IMR-90 (cell line): ENCODE results near the gene CFAP299. TPM values are rescaled to one million over a fixed set of nuclear protein-coding genes. Genes with fewer than 3 reads are reported as not detected.

Source experiments
- ATAC-seq: fragments of 200-7000 bp; cut with Tn5 transposase; 2 replicates; pipeline ENCODE4 v1.9.1; 2020; ENCODE audit warnings: low read depth, mild to moderate bottlenecking, moderate library complexity
- BruUV-seq: library from RNA; stranded (reverse); fragments of 400-500 nt; replicated peaks from 2 replicates; lab custom pipeline; 2021; lab: Mats Ljungman, UMichigan
- CTCF ChIA-PET: fragments of 300-600 bp; formaldehyde crosslinking; extraction: SDS; loops from one replicate; lab custom pipeline; 2021; ENCODE audit warnings: antibody characterized with exemption; lab: Yijun Ruan, JAX
- POLR2A ChIA-PET: fragments of 300-600 bp; sonication (Branson Sonifier 250); formaldehyde crosslinking; loops from one replicate; lab custom pipeline; 2022; ENCODE audit warnings: antibody characterized with exemption; ENCODE audit not compliant: unreplicated experiment; lab: Charles Lee
- DNase-seq: peaks from one replicate; pipeline ENCODE4 v3.0.0; 2013
- H2AFZ ChIP-seq: replicated peaks from 2 replicates; pipeline ENCODE3; 2013; ENCODE audit warnings: low read length, mild to moderate bottlenecking; ENCODE audit not compliant: poor library complexity
- H2AK5ac ChIP-seq: 2 replicates; pipeline ENCODE4 v1.6.1; 2013; ENCODE audit warnings: low read depth, low read length, inconsistent platforms
- H2AK9ac ChIP-seq: replicated peaks from 2 replicates; pipeline ENCODE3; 2013; ENCODE audit warnings: mild to moderate bottlenecking, low read depth, low read length, moderate library complexity; ENCODE audit not compliant: poor library complexity
- H2BK120ac ChIP-seq: 2 replicates; pipeline ENCODE4 v1.6.1; 2013; ENCODE audit warnings: low read depth, low read length, inconsistent platforms
- H2BK15ac ChIP-seq: 3 replicates; pipeline ENCODE4 v1.6.1; 2013; ENCODE audit warnings: low read depth, low read length, inconsistent platforms
- H2BK20ac ChIP-seq: 2 replicates; pipeline ENCODE4 v1.6.1; 2013; ENCODE audit warnings: low read depth, mild to moderate bottlenecking, inconsistent platforms, low read length, moderate library complexity
- H2BK5ac ChIP-seq: 2 replicates; pipeline ENCODE4 v1.6.1; 2013; ENCODE audit warnings: mild to moderate bottlenecking, low read depth, low read length, inconsistent platforms; ENCODE audit not compliant: poor library complexity, severe bottlenecking
- H3K14ac ChIP-seq: replicated peaks from 2 replicates; pipeline ENCODE4 v1.6.1; 2013; ENCODE audit warnings: low read depth, low read length, inconsistent platforms
- H3K18ac ChIP-seq: 2 replicates; pipeline ENCODE4 v1.6.1; 2013; ENCODE audit warnings: low read depth, low read length, control low read depth
- H3K23ac ChIP-seq: 2 replicates; pipeline ENCODE4 v1.6.1; 2013; ENCODE audit warnings: low read depth, low read length, inconsistent platforms
- H3K27ac ChIP-seq: 2 replicates; pipeline ENCODE4 v1.5.1; 2013; ENCODE audit warnings: mild to moderate bottlenecking, control low read depth, low read length; ENCODE audit not compliant: insufficient read depth
- H3K27me3 ChIP-seq: 2 replicates; pipeline ENCODE4 v1.6.1; 2013; ENCODE audit warnings: low read length; ENCODE audit not compliant: control insufficient read depth, insufficient read depth
- H3K36me3 ChIP-seq: 2 replicates; pipeline ENCODE4 v1.6.1; 2013; ENCODE audit warnings: low read length, mixed read lengths; ENCODE audit not compliant: control insufficient read depth, insufficient read depth
- H3K4ac ChIP-seq: 2 replicates; pipeline ENCODE4 v1.6.1; 2013; ENCODE audit warnings: low read depth, low read length, inconsistent platforms
- H3K4me1 ChIP-seq: 2 replicates; pipeline ENCODE4 v1.6.1; 2013; ENCODE audit warnings: low read length, mixed read lengths; ENCODE audit not compliant: control insufficient read depth, insufficient read depth
- H3K4me2 ChIP-seq: 2 replicates; pipeline ENCODE4 v1.6.1; 2013; ENCODE audit warnings: low read depth, mild to moderate bottlenecking, control low read depth, low read length, moderate library complexity
- H3K4me3 ChIP-seq: 2 replicates; pipeline ENCODE4 v1.5.1; 2013; ENCODE audit warnings: low read depth, mild to moderate bottlenecking, control low read depth, low read length, moderate library complexity; ENCODE audit not compliant: insufficient read depth
- H3K56ac ChIP-seq: 2 replicates; pipeline ENCODE4 v1.6.1; 2013; ENCODE audit warnings: low read length, inconsistent platforms; ENCODE audit not compliant: insufficient read depth; ENCODE audit errors: extremely low read depth
- H3K79me1 ChIP-seq, 2 experiments: 2 replicates each; pipeline ENCODE4 v1.6.1; 2013; ENCODE audit warnings: low read length in 2 of 2, inconsistent platforms in 1 of 2, low read depth in 1 of 2
- H3K9ac ChIP-seq: 2 replicates; pipeline ENCODE4 v1.6.1; 2013; ENCODE audit warnings: low read depth, low read length, control low read depth
- H3K9me1 ChIP-seq: 2 replicates; pipeline ENCODE4 v1.6.1; 2013; ENCODE audit warnings: low read length, inconsistent platforms; ENCODE audit not compliant: insufficient read depth
- H3K9me3 ChIP-seq: 2 replicates; pipeline ENCODE4 v1.6.1; 2013; ENCODE audit warnings: low read length; ENCODE audit not compliant: control insufficient read depth, insufficient read depth
- H4K20me1 ChIP-seq: 2 replicates; pipeline ENCODE4 v1.6.1; 2013; ENCODE audit warnings: low read length, inconsistent platforms; ENCODE audit not compliant: insufficient read depth
- H4K5ac ChIP-seq: 2 replicates; pipeline ENCODE4 v1.6.1; 2013; ENCODE audit warnings: mild to moderate bottlenecking, low read depth, low read length, control low read depth
- H4K8ac ChIP-seq, 2 experiments: 2 replicates each; pipeline ENCODE4 v1.6.1; 2013; ENCODE audit warnings: low read depth in 2 of 2, low read length in 2 of 2, control low read depth in 1 of 2, inconsistent platforms in 1 of 2
- H4K91ac ChIP-seq: 2 replicates; pipeline ENCODE4 v1.6.1; 2013; ENCODE audit warnings: low read depth, low read length, inconsistent platforms; ENCODE audit not compliant: insufficient read depth
- BHLHE40 ChIP-seq: fragments of 150-350 bp; IDR thresholded peaks from 2 replicates; pipeline ENCODE4 v1.6.1; 2016; ENCODE audit warnings: mild to moderate bottlenecking, low read depth, low read length
- CEBPB ChIP-seq: IDR thresholded peaks from 2 replicates; pipeline ENCODE4 v1.6.1; 2012; ENCODE audit warnings: low read depth, low read length, improper control_type of control experiment
- CHD1 ChIP-seq: IDR thresholded peaks from 2 replicates; pipeline ENCODE4 v1.6.1; 2012; ENCODE audit warnings: low read depth, low read length, improper control_type of control experiment
- CTCF ChIP-seq: conservative IDR thresholded peaks from 2 replicates; pipeline ENCODE4 v1.5.1; 2012; ENCODE audit warnings: mild to moderate bottlenecking, low read depth, low read length, improper control_type of control experiment
- FOS ChIP-seq: fragments of 150-350 bp; IDR thresholded peaks from 2 replicates; pipeline ENCODE4 v1.6.1; 2016; ENCODE audit warnings: low read depth, low read length
- MAFK ChIP-seq: IDR thresholded peaks from 2 replicates; pipeline ENCODE4 v1.6.1; 2012; ENCODE audit warnings: low read depth, low read length, improper control_type of control experiment
- MAZ ChIP-seq: IDR thresholded peaks from 2 replicates; pipeline ENCODE4 v1.6.1; 2012; ENCODE audit warnings: low read depth, mild to moderate bottlenecking, low read length, improper control_type of control experiment, moderate library complexity, borderline replicate concordance
- MXI1 ChIP-seq: IDR thresholded peaks from 2 replicates; pipeline ENCODE4 v1.6.1; 2012; ENCODE audit warnings: low read depth, mild to moderate bottlenecking, low read length, moderate library complexity, borderline replicate concordance
- NFE2L2 ChIP-seq: fragments of 150-350 bp; IDR thresholded peaks from 2 replicates; pipeline ENCODE4 v1.6.1; 2016; ENCODE audit warnings: low read depth, mild to moderate bottlenecking, low read length
- POLR2A ChIP-seq: IDR thresholded peaks from 2 replicates; pipeline ENCODE4 v1.6.1; 2012; ENCODE audit warnings: mild to moderate bottlenecking, low read depth, low read length
- RAD21 ChIP-seq: IDR thresholded peaks from 2 replicates; pipeline ENCODE4 v1.6.1; 2012; ENCODE audit warnings: low read length, improper control_type of control experiment
- RCOR1 ChIP-seq: IDR thresholded peaks from 2 replicates; pipeline ENCODE4 v1.6.1; 2012; ENCODE audit warnings: mild to moderate bottlenecking, low read length, improper control_type of control experiment; ENCODE audit not compliant: insufficient replicate concordance
- RFX5 ChIP-seq: IDR thresholded peaks from 2 replicates; pipeline ENCODE4 v1.8.0; 2012; ENCODE audit warnings: low read depth, mild to moderate bottlenecking, low read length, moderate library complexity
- SMC3 ChIP-seq: fragments of 150-350 bp; IDR thresholded peaks from 2 replicates; pipeline ENCODE4 v1.6.1; 2016; ENCODE audit warnings: low read depth, mild to moderate bottlenecking, antibody characterized with exemption, low read length, moderate library complexity
- WGBS, 2 experiments: methylation state at CpG; one replicate each; pipeline versions ENCODE4 v1.1.5 to v1.1.7; 2013; ENCODE audit warnings: missing lambda C conversion rate in 2 of 2; ENCODE audit not compliant: insufficient read length in 1 of 2; ENCODE audit errors: extremely low coverage in 2 of 2; 5-methylcytosine and 5-hydroxymethylcytosine counted together
- dilution Hi-C: fragments of 300-500 bp; cut with HindIII; formaldehyde crosslinking; loops from one replicate; pipeline ENCODE4 v1.14.3; 2018; ENCODE audit warnings: low sequenced_read_pairs; ENCODE audit not compliant: unreplicated experiment
- in situ Hi-C: fragments of 300-500 bp; cut with MboI; formaldehyde crosslinking; loops from 3 replicates; pipeline ENCODE4 v1.14.3; 2019; ENCODE audit warnings: low sequenced_read_pairs, inconsistent platforms, mixed read lengths
- intact Hi-C: fragments of 100-400 bp; cut with micrococcal nuclease; formaldehyde crosslinking; loops from 2 replicates; pipeline ENCODE4 v1.10.0; 2022
- polyA plus RNA-seq, 3 experiments: library from polyadenylated mRNA; depleted of rRNA; stranded (reverse); fragments of >200 nt; gene quantifications; 2 replicates each; pipeline ENCODE4 v1.2.3, GENCODE V29; 2012; ENCODE audit warnings: low replicate concordance in 1 of 3
- total RNA-seq: library from RNA; depleted of rRNA; stranded (reverse); fragments of >200 nt; gene quantifications from 2 replicates; pipeline ENCODE4 v1.2.3, GENCODE V29; 2012
- TF ChIP-seq, protein P1 (sequence below): fragments of 150-350 bp; IDR thresholded peaks from 2 replicates; pipeline ENCODE4 v1.6.1; 2016; ENCODE audit warnings: low read depth, mild to moderate bottlenecking, low read length, moderate library complexity, borderline replicate concordance
- TF ChIP-seq, protein P2 (sequence below): fragments of 150-350 bp; IDR thresholded peaks from 2 replicates; pipeline ENCODE4 v1.6.1; 2017; ENCODE audit warnings: mild to moderate bottlenecking, antibody characterized with exemption, low read length, low read depth

The CFAP299 gene
- total and polyA plus RNA-seq, 2 of the 4 experiments (the other 2 are of a cell fraction) = 1.0 to 1.1 TPM

DNA sequence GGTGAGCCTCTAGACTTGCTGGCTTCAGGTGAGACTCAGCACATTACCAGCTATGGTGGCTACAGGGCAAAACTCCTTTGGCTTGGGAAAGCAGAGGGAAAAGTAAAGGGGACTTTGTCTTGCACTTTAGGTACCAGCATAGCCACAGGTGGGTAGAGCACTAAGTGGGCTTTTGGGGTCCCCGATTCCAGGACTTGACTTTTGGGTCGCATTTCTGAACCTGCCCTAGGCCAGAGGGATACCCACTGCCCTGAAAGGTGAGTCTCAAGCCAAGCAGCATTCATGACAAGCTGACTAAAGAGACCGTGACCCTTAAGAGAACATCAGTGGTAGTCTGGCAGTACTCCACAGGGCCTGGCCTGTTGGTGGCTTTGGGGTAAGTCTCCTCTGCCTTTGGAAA, 224.8 kb downstream of the CFAP299 start:
- Histone ChIP-seq H2AK9ac (no peak overlapping the region), H3K56ac (no peak overlapping the region), H2BK120ac (no peak overlapping the region), H4K5ac (no peak overlapping the region), H3K27me3 (no peaks in the 10 kb centered on the region), H4K91ac (no peak overlapping the region), H3K14ac (no peak overlapping the region), H3K9me3 (no peaks in the 10 kb centered on the region), H3K18ac (no peak overlapping the region), H2BK5ac (no peak overlapping the region), H3K9me1 (no peaks in the 10 kb centered on the region), H2AK5ac (no peak overlapping the region), H3K9ac (no peak overlapping the region), H3K27ac (no peak overlapping the region), H2BK15ac (no peak overlapping the region), H3K4ac (no peak overlapping the region), H3K79me1 (no peaks in the 10 kb centered on the region), H2BK20ac (no peak overlapping the region), H3K36me3 (no peaks in the 10 kb centered on the region), H3K4me3 (no peak overlapping the region), H3K4me1 (0 out of 2 replicates have a peak, but pooled peaks cover 2% of the 10 kb centered on the region), H4K20me1 (no peaks in the 10 kb centered on the region), H4K8ac (no peak overlapping the region), H3K4me2 (no peak overlapping the region), H2AFZ (no peak overlapping the region), H3K23ac (no peak overlapping the region)
- DNase-seq = no peak
- ATAC-seq = no peak
- CTCF ChIA-PET = no interaction called here
- 76% methylated on average over 3 of the region's 3 CpGs; no CpG with 5 or more reads in 1 of the 2 experiments for WGBS, 2 experiments
- no TSS peak for BruUV-seq
- in situ Hi-C loops (no loop called here), dilution Hi-C loops (no loop called here), intact Hi-C loops (no loop called here)
- POLR2A ChIA-PET = no interaction called here
- TF ChIP-seq RFX5 (no peak), RAD21 (no peak), MXI1 (no peak), POLR2A (no peak), CTCF (no peak), MAFK (no peak), BHLHE40 (no peak), NFE2L2 (no peak), FOS (no peak), RCOR1 (no peak), MAZ (no peak), CEBPB (no peak), SMC3 (no peak), CHD1 (no peak)
- TF ChIP-seq, protein P1, sequence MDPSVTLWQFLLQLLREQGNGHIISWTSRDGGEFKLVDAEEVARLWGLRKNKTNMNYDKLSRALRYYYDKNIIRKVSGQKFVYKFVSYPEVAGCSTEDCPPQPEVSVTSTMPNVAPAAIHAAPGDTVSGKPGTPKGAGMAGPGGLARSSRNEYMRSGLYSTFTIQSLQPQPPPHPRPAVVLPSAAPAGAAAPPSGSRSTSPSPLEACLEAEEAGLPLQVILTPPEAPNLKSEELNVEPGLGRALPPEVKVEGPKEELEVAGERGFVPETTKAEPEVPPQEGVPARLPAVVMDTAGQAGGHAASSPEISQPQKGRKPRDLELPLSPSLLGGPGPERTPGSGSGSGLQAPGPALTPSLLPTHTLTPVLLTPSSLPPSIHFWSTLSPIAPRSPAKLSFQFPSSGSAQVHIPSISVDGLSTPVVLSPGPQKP = no peak
- TF ChIP-seq, protein P2, sequence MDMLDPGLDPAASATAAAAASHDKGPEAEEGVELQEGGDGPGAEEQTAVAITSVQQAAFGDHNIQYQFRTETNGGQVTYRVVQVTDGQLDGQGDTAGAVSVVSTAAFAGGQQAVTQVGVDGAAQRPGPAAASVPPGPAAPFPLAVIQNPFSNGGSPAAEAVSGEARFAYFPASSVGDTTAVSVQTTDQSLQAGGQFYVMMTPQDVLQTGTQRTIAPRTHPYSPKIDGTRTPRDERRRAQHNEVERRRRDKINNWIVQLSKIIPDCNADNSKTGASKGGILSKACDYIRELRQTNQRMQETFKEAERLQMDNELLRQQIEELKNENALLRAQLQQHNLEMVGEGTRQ = no peak
